ENCODE data around the gene ZNF710. TPM values are rescaled to one million over a fixed set of nuclear protein-coding genes. Genes with fewer than 3 reads are reported as not detected.

ZNF710 gene
- total RNA-seq, 1 donor from 2014 or later = 34.7 TPM

GRCh38 chr15:90056529-90056928 is 55.4 kb downstream of the ZNF710 start:
- no peak overlapping the region for H3K27ac Mint-ChIP-seq
- TF ChIP-seq CTCF (conservative IDR thresholded peaks at IDR 0.05) = no peak
- H3K4me1 Mint-ChIP-seq (ENCODE audit: unreplicated experiment) = peaks cover 54% of the 10 kb centered on the region
- H3K4me3 Mint-ChIP-seq = no peak overlapping the region
- no peaks in the 10 kb centered on the region for H3K27me3 Mint-ChIP-seq
- H3K9me3 Mint-ChIP-seq = no peaks in the 10 kb centered on the region
- peaks cover 4% of the 10 kb centered on the region for H3K36me3 Mint-ChIP-seq
- DNase-seq (ENCODE audit: extremely low spot score, unreplicated experiment) = no peak

DNA sequence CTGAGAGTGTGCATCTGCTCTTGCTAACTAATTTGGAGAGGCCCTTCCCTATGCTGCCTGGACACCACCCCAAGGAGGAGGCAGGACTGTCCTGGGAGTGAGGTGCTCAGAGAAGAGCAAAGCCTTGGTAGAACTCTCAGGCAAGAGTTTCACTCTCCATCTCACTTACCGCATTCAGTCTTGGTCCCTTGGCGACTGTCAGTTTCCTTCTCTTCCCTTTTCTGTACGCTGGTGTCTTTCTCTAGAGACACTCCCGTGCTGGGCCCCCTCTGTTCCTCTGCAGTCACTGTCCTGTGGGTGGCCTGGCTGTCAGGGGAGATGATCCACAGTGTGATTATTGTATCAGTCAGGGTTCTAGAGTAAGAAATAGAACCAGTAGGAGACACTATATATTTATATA is 57.2 kb downstream of the ZNF710 start:
- Mint-ChIP-seq H3K27ac (no peak overlapping the region), H3K4me1 (ENCODE audit: unreplicated experiment) (peaks cover 55% of the 10 kb centered on the region), H3K27me3 (no peaks in the 10 kb centered on the region), H3K4me3 (no peak overlapping the region), H3K36me3 (peaks cover 4% of the 10 kb centered on the region), H3K9me3 (no peaks in the 10 kb centered on the region)
- no peak for DNase-seq (ENCODE audit: extremely low spot score, unreplicated experiment)
- TF ChIP-seq CTCF (conservative IDR thresholded peaks at IDR 0.05) = no peak

DNA sequence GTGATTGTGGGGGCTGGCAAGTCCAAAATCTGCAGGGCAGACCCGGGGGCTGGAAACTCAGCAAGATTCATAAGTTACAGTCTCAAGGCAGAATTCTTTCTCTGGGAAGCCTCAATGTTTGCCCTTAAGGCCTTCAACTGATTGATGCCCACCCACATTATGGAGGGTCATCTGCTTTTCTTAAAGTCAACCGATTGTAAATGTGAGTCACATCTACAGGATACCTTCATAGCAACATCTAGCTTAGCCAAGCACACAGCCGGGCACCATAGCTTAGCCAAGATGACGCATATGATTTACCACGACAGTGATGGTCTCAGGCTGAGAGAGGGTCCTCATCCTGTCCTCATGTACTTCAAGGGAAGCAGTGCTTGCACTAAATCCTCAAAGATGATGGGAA is 57.7 kb downstream of the ZNF710 start:
- Mint-ChIP-seq H3K27me3 (no peaks in the 10 kb centered on the region), H3K4me1 (ENCODE audit: unreplicated experiment) (peaks cover 58% of the 10 kb centered on the region), H3K36me3 (peaks cover 4% of the 10 kb centered on the region), H3K4me3 (no peak overlapping the region), H3K27ac (no peak overlapping the region), H3K9me3 (no peaks in the 10 kb centered on the region)
- no peak for TF ChIP-seq CTCF (conservative IDR thresholded peaks at IDR 0.05)
- DNase-seq (ENCODE audit: extremely low spot score, unreplicated experiment) = no peak

DNA sequence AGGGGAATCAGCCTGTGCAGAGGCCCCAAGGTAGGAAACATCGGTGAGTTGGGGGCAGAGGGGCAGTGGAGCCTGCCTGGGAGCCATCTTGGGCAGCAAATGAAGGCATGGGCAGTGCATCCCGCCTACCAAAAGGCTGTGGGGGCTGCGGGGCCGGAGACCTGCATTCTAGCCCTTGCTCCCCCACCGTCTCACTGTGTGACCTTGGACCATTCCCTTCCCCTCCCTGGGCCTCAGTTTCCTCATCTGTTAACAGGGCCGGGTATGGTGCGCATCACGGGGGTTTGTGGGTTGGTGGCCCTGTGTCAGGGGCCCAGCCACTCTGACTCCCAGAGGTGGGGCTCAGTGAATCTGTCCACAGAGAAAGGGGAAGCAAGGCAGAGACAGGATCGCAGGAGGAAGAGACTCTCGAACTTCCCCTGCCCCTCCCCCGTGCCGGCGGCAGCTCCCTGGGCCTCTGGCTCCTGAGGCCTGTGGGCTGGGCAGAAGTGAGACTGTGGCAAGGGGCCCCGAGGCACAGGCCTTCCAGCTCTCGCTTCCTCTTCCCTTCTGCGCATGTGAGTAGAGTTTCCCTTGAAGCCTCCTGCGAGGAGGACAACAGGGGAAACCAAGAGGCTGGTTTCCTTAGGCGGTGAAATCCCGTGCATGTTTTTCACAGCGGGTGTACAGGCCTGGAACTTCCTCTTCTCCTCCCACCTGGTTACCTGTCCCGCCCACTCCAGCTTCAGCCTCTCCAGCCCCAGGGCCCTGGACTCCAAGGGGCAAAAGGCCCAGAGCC is 58.3 kb downstream of the ZNF710 start:
- Mint-ChIP-seq H3K36me3 (peaks cover 4% of the 10 kb centered on the region), H3K4me3 (no peak overlapping the region), H3K9me3 (no peaks in the 10 kb centered on the region), H3K4me1 (ENCODE audit: unreplicated experiment) (peaks cover 54% of the 10 kb centered on the region), H3K27ac (peak overlapping the region; percentile 76), H3K27me3 (no peaks in the 10 kb centered on the region)
- no peak for DNase-seq (ENCODE audit: extremely low spot score, unreplicated experiment)
- no peak for TF ChIP-seq CTCF (conservative IDR thresholded peaks at IDR 0.05)

GRCh38 chr15:90060797-90061196 is 59.7 kb downstream of the ZNF710 start:
- H3K9me3 Mint-ChIP-seq = no peaks in the 10 kb centered on the region
- H3K36me3 Mint-ChIP-seq = no peaks in the 10 kb centered on the region
- H3K27me3 Mint-ChIP-seq = no peaks in the 10 kb centered on the region
- H3K4me3 Mint-ChIP-seq = no peak overlapping the region
- TF ChIP-seq CTCF (conservative IDR thresholded peaks at IDR 0.05) = no peak
- H3K27ac Mint-ChIP-seq = no peak overlapping the region
- H3K4me1 Mint-ChIP-seq (ENCODE audit: unreplicated experiment) = peaks cover 45% of the 10 kb centered on the region
- no peak for DNase-seq (ENCODE audit: extremely low spot score, unreplicated experiment)
